PC-3 (cell line): ENCODE measurements around the gene RAX2.

Source experiments
- CTCF ChIP-seq: fragments of 300-600 bp; sonication (generic); conservative IDR thresholded peaks from 2 replicates; pipeline ENCODE4 v1.5.1; 2017; ENCODE audit warnings: antibody characterized with exemption, low read depth, mild to moderate bottlenecking, low read length
- EZH2 ChIP-seq: fragments of 300-600 bp; sonication (generic); IDR thresholded peaks from one replicate; pipeline ENCODE4 v1.6.1; 2017; ENCODE audit warnings: antibody characterized with exemption, mild to moderate bottlenecking, low read length; ENCODE audit not compliant: unreplicated experiment

GRCh38 chr19:3792114-3792513 is 20.1 kb upstream of the RAX2 start:
- TF ChIP-seq EZH2, result no peak
- no peak for TF ChIP-seq CTCF
